OCI-LY1 (cell line): ENCODE results near the gene POLR2B.

ENCODE experiments used
- H2AFZ ChIP-seq: fragments of 200-600 bp; sonication (generic), shearing (Covaris generic); 2 replicates; pipeline ENCODE4 v1.6.0; 2014; ENCODE audit warnings: antibody characterized with exemption, mild to moderate bottlenecking, low read length
- H3F3A ChIP-seq: fragments of 200-600 bp; sonication (generic), shearing (Covaris generic); 2 replicates; pipeline ENCODE4 v1.6.0; 2014; ENCODE audit warnings: mild to moderate bottlenecking, antibody characterized with exemption, low read length, moderate library complexity; ENCODE audit not compliant: insufficient read depth
- H3K27ac ChIP-seq: fragments of 200-600 bp; sonication (generic); 2 replicates; pipeline ENCODE4 v1.5.1; 2014; ENCODE audit warnings: low read length, mixed run types, mild to moderate bottlenecking, low read depth; ENCODE audit not compliant: poor library complexity, severe bottlenecking
- H3K27me3 ChIP-seq: fragments of 200-600 bp; sonication (generic); 2 replicates; pipeline ENCODE4 v1.6.0; 2014; ENCODE audit warnings: antibody characterized with exemption, mild to moderate bottlenecking, low read length, moderate library complexity; ENCODE audit not compliant: insufficient read depth
- H3K36me3 ChIP-seq: fragments of 200-600 bp; sonication (generic); 2 replicates; pipeline ENCODE4 v1.6.1; 2014; ENCODE audit warnings: mild to moderate bottlenecking, antibody characterized with exemption, low read length, moderate library complexity, mixed read lengths; ENCODE audit not compliant: insufficient read depth
- H3K4me1 ChIP-seq: fragments of 200-600 bp; sonication (generic); 2 replicates; pipeline ENCODE4 v1.5.1; 2014; ENCODE audit warnings: mild to moderate bottlenecking, low read length, moderate library complexity; ENCODE audit not compliant: insufficient read depth, severe bottlenecking
- H3K4me2 ChIP-seq: fragments of 200-600 bp; sonication (generic), shearing (Covaris generic); 2 replicates; pipeline ENCODE4 v1.6.1; 2014; ENCODE audit warnings: low read length
- H3K4me3 ChIP-seq: fragments of 200-600 bp; sonication (generic); 2 replicates; pipeline ENCODE4 v1.5.1; 2014; ENCODE audit warnings: low read length, low read depth, mild to moderate bottlenecking, mixed read lengths; ENCODE audit not compliant: poor library complexity, severe bottlenecking
- H3K79me2 ChIP-seq: fragments of 200-600 bp; shearing (Covaris generic); 2 replicates; pipeline ENCODE4 v1.6.1; 2016; ENCODE audit warnings: mixed run types, low read length, mixed read lengths; ENCODE audit not compliant: insufficient read depth
- H3K9ac ChIP-seq: fragments of 200-600 bp; sonication (generic), shearing (Covaris generic); 2 replicates; pipeline ENCODE4 v1.6.1; 2014; ENCODE audit warnings: mild to moderate bottlenecking, low read length, mixed read lengths
- H3K9me2 ChIP-seq: fragments of 200-600 bp; sonication (generic), shearing (Covaris generic); 2 replicates; pipeline ENCODE4 v1.6.1; 2014; ENCODE audit warnings: low read depth, mild to moderate bottlenecking, low read length, mixed read lengths
- H3K9me3 ChIP-seq: fragments of 200-600 bp; shearing (Covaris generic); 2 replicates; pipeline ENCODE4 v1.6.1; 2014; ENCODE audit warnings: low read length, mixed read lengths
- H4K20me1 ChIP-seq: fragments of 200-600 bp; sonication (generic), shearing (Covaris generic); 2 replicates; pipeline ENCODE4 v1.6.0; 2016; ENCODE audit warnings: mild to moderate bottlenecking, low read length; ENCODE audit not compliant: insufficient read depth
- EZH2 ChIP-seq: fragments of 200-600 bp; sonication (generic), shearing (Covaris generic); IDR thresholded peaks from 2 replicates; pipeline ENCODE4 v1.8.0; 2017; ENCODE audit warnings: borderline replicate concordance, mixed run types, mild to moderate bottlenecking, antibody characterized with exemption, low read length, moderate library complexity, mixed read lengths
- TF ChIP-seq, protein P1 (sequence below): fragments of 200-600 bp; sonication (generic), shearing (Covaris generic); IDR thresholded peaks from 2 replicates; pipeline ENCODE4 v1.5.1; 2017; ENCODE audit warnings: mild to moderate bottlenecking, antibody characterized with exemption, low read length, moderate library complexity, mixed read lengths

POLR2B gene

DNA sequence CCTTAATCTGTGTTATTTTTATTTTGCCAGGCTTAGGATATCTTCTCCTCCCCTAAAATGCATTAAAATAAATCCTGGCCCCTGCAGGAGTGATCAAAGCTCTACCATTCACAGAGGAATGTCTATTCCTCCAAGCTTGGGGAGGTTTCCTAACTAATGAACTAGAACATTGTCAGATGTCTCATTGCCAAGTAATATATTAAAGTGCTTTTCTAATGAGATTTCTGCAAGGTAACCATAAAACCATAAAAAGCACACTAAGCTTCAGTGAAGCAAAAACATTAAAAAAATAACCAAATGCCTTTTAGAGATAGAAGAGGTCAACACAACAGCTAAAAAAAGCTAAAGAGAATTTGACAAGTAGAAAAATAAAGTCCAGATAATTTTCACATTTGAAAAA lies 96.7 kb downstream of the POLR2B start:
- H3K9me2 ChIP-seq = no peaks in the 10 kb centered on the region
- no peaks in the 10 kb centered on the region for H3K9me3 ChIP-seq
- no peak overlapping the region for H3K9ac ChIP-seq
- H3K4me1 ChIP-seq = no peaks in the 10 kb centered on the region
- no peak overlapping the region for H3K4me2 ChIP-seq
- no peak overlapping the region for H3K4me3 ChIP-seq
- H4K20me1 ChIP-seq = no peaks in the 10 kb centered on the region
- H3K27ac ChIP-seq = no peak overlapping the region
- no peaks in the 10 kb centered on the region for H3K79me2 ChIP-seq
- TF ChIP-seq, protein P1, sequence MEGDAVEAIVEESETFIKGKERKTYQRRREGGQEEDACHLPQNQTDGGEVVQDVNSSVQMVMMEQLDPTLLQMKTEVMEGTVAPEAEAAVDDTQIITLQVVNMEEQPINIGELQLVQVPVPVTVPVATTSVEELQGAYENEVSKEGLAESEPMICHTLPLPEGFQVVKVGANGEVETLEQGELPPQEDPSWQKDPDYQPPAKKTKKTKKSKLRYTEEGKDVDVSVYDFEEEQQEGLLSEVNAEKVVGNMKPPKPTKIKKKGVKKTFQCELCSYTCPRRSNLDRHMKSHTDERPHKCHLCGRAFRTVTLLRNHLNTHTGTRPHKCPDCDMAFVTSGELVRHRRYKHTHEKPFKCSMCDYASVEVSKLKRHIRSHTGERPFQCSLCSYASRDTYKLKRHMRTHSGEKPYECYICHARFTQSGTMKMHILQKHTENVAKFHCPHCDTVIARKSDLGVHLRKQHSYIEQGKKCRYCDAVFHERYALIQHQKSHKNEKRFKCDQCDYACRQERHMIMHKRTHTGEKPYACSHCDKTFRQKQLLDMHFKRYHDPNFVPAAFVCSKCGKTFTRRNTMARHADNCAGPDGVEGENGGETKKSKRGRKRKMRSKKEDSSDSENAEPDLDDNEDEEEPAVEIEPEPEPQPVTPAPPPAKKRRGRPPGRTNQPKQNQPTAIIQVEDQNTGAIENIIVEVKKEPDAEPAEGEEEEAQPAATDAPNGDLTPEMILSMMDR = no peak
- no peak for TF ChIP-seq EZH2
- H3K27me3 ChIP-seq = no peaks in the 10 kb centered on the region
- H3F3A ChIP-seq = no peaks in the 10 kb centered on the region
- no peak overlapping the region for H2AFZ ChIP-seq
- H3K36me3 ChIP-seq = no peaks in the 10 kb centered on the region

DNA sequence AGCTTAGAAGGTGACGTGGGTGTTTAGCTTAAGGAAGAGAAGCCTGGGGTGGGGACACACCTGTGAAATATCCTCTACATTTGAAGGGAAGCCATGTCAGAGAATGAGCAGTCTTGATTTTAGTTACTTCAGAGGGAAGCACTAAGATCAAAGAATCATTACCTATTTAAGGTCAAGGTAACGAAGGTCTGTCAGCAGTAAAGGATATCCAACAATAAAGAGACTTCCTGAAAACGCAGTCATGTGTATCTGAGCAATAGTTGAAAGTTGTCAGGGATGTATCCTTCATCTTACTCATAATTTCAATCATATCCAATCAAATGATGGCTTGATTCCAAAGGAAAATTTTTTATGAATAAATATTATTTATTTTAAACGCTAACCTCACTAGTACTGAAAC lies 98.0 kb downstream of the POLR2B start:
- no peaks in the 10 kb centered on the region for H3K9me3 ChIP-seq
- H3K36me3 ChIP-seq = no peaks in the 10 kb centered on the region
- no peaks in the 10 kb centered on the region for H4K20me1 ChIP-seq
- no peaks in the 10 kb centered on the region for H3K9me2 ChIP-seq
- H3K27me3 ChIP-seq = no peaks in the 10 kb centered on the region
- H3K27ac ChIP-seq = no peak overlapping the region
- no peak overlapping the region for H3K9ac ChIP-seq
- TF ChIP-seq, protein P1 = no peak
- no peak for TF ChIP-seq EZH2
- no peak overlapping the region for H2AFZ ChIP-seq
- H3K4me1 ChIP-seq = no peaks in the 10 kb centered on the region
- H3F3A ChIP-seq = no peaks in the 10 kb centered on the region
- no peak overlapping the region for H3K4me2 ChIP-seq
- no peaks in the 10 kb centered on the region for H3K79me2 ChIP-seq
- no peak overlapping the region for H3K4me3 ChIP-seq

DNA sequence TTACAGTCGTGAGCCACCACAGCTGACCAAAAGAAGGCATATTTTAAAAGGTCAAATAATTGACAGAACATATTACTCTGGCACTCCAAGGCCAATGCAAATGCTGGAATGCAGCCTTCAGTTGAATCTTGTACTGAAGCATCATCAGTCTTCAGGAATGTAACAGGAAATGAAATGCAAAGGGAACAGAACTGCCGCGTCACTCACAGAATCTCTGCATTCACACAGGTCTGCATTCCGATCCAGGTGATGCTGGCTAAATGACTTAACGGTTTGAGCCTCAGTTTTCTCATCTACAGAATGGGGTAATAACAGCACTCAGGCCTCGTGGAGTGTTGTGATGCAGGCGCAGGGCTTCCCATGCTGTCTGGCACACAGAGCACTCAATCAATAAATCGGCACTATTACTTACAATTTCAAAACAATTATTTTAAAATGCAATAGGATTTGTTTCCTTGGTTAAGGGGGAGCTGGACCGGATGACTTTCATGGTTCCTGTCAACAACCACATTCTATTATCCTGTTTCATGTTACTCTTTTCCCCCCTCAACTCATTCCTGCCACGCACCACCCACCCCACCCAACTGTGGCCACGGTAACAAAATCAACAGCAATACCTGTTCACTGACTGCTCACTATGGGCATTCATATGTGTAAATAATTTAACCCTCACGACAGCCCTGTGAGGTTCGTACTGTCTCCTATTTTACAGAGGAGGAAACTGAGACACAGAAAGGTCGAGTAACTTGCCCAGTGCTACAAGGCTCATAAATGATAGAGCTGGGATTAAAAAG lies 99.1 kb downstream of the POLR2B start:
- no peaks in the 10 kb centered on the region for H3K27me3 ChIP-seq
- no peak overlapping the region for H3K9ac ChIP-seq
- H4K20me1 ChIP-seq = no peaks in the 10 kb centered on the region
- no peak overlapping the region for H3K4me2 ChIP-seq
- H3K9me3 ChIP-seq = no peaks in the 10 kb centered on the region
- H3K36me3 ChIP-seq = no peaks in the 10 kb centered on the region
- H3K27ac ChIP-seq = no peak overlapping the region
- TF ChIP-seq, protein P1 = no peak
- no peak for TF ChIP-seq EZH2
- H3K4me3 ChIP-seq = no peak overlapping the region
- no peaks in the 10 kb centered on the region for H3F3A ChIP-seq
- no peaks in the 10 kb centered on the region for H3K79me2 ChIP-seq
- H2AFZ ChIP-seq = no peak overlapping the region
- H3K4me1 ChIP-seq = no peaks in the 10 kb centered on the region
- no peaks in the 10 kb centered on the region for H3K9me2 ChIP-seq
